HFFc6 (cell line): ENCODE results near the gene PEPD. TPM values are rescaled to one million over a fixed set of nuclear protein-coding genes. Genes with fewer than 3 reads are reported as not detected.

Experiments
- DNase-seq: peaks from one replicate; pipeline ENCODE4 v3.0.0-alpha.2; 2018
- H3K27ac Mint-ChIP-seq: 2 replicates; pipeline ENCODE4 v1.8.0; 2020; ENCODE audit warnings: mild to moderate bottlenecking, mixed read lengths
- H3K27me3 Mint-ChIP-seq: 2 replicates; pipeline ENCODE4 v1.8.0; 2021; ENCODE audit warnings: mild to moderate bottlenecking, moderate library complexity, mixed read lengths; ENCODE audit not compliant: insufficient read depth
- H3K36me3 Mint-ChIP-seq: 2 replicates; pipeline ENCODE4 v1.8.0; 2021; ENCODE audit warnings: low read depth, mixed read lengths
- H3K4me1 Mint-ChIP-seq: 2 replicates; pipeline ENCODE4 v1.8.0; 2020; ENCODE audit warnings: low read depth, mixed read lengths
- H3K4me3 Mint-ChIP-seq: 2 replicates; pipeline ENCODE4 v1.8.0; 2020; ENCODE audit warnings: mild to moderate bottlenecking, moderate library complexity, mixed read lengths
- H3K9me3 Mint-ChIP-seq: 2 replicates; pipeline ENCODE4 v1.8.0; 2020; ENCODE audit warnings: mild to moderate bottlenecking, mixed read lengths
- total RNA-seq, 6 experiments: library from RNA; stranded (reverse); fragmentation: NEBNext Ultra II Directional; extraction: Animal tissue kit (Norgen Biotek cat#: 25700); gene quantifications; 2 replicates in 1 of 6; 3 replicates in 5 of 6; pipeline ENCODE4 v1.2.3, GENCODE V29; 2021
- TF ChIP-seq, protein P1 (sequence below): fragments of 200-600 bp; sonication (generic); IDR thresholded peaks from 2 replicates; pipeline ENCODE4 v1.5.0; 2021; ENCODE audit warnings: antibody characterized with exemption, mild to moderate bottlenecking

PEPD gene
- total RNA-seq, 6 experiments from 2014 or later = 57.0 to 76.9 (median 67.6) TPM

DNA sequence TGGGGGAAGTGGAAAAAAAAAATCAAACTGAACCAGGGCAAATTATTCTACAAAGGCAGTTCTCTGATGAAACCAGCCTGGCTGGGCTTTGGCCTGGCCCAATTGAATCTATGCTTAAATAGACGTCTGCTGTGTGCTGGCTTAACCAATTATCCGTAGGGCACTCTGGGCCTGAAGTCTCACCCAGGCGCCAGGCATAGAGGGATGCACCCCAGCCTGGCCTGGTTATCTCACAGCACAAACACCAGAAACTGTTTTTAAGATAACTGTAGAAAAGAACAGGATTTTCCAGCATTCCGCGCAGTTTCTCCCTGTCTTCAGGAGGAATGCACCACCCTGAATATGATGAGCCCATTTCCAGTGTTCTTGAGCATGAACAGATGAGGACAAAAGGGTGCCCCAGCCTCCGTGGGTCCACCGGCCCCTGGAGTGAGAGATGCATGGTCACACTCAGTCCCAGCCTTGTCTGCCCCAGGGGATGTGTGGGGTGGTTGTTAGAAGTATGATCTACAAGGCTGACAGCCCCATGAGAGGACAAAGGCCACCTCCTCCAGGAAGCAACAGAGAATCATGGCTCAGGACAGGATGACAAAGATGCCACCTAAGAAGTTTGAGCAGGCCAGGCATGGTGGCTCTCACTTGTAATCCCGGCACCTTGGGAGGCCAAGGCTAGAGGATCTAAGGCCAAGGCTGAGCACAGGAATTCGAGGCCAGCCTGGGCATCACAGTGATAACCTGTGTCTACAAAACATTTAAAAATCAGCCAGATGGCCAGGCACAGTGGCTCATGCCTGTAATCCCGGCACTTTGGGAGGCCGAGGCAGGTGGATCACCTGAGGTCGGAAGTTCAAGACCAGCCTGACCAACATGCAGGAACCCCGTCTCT lies 50.2 kb downstream of the PEPD start:
- Mint-ChIP-seq H3K27ac (no peak overlapping the region), H3K4me1 (peaks cover 30% of the 10 kb centered on the region), H3K36me3 (peaks cover 6% of the 10 kb centered on the region), H3K4me3 (no peak overlapping the region), H3K9me3 (no peaks in the 10 kb centered on the region), H3K27me3 (peaks cover 1% of the 10 kb centered on the region; the same call in 1 of the 2 replicates)
- DNase-seq = no peak
- TF ChIP-seq, protein P1, sequence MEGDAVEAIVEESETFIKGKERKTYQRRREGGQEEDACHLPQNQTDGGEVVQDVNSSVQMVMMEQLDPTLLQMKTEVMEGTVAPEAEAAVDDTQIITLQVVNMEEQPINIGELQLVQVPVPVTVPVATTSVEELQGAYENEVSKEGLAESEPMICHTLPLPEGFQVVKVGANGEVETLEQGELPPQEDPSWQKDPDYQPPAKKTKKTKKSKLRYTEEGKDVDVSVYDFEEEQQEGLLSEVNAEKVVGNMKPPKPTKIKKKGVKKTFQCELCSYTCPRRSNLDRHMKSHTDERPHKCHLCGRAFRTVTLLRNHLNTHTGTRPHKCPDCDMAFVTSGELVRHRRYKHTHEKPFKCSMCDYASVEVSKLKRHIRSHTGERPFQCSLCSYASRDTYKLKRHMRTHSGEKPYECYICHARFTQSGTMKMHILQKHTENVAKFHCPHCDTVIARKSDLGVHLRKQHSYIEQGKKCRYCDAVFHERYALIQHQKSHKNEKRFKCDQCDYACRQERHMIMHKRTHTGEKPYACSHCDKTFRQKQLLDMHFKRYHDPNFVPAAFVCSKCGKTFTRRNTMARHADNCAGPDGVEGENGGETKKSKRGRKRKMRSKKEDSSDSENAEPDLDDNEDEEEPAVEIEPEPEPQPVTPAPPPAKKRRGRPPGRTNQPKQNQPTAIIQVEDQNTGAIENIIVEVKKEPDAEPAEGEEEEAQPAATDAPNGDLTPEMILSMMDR = no peak

DNA sequence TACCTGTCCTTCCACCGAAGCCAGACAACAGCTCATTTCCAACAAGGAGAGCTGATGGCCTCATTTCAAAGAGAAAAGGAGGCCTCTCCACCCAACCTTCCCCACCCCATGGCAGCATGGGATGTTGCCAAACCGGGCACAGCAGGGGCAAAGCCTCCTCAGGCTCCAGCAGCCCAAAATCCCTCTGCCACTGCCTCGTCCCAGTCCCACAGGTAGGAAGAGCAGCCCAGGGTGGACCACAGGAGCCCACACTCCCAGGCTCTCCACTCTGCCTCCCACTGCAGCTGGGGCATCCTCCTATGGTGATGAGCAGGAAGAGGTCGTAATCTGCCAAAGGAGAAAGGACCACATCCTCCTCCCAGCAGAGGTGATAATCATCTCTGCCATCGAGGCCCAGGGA lies 50.9 kb downstream of the PEPD start:
- no peak overlapping the region for H3K4me3 Mint-ChIP-seq
- H3K27me3 Mint-ChIP-seq = peaks cover 1% of the 10 kb centered on the region; the same call in 1 of the 2 replicates
- H3K4me1 Mint-ChIP-seq = peaks cover 36% of the 10 kb centered on the region
- H3K36me3 Mint-ChIP-seq = no peaks in the 10 kb centered on the region; the same call in 1 of the 2 replicates
- DNase-seq = no peak
- TF ChIP-seq, protein P1 = no peak
- no peak overlapping the region for H3K27ac Mint-ChIP-seq
- no peaks in the 10 kb centered on the region for H3K9me3 Mint-ChIP-seq

DNA sequence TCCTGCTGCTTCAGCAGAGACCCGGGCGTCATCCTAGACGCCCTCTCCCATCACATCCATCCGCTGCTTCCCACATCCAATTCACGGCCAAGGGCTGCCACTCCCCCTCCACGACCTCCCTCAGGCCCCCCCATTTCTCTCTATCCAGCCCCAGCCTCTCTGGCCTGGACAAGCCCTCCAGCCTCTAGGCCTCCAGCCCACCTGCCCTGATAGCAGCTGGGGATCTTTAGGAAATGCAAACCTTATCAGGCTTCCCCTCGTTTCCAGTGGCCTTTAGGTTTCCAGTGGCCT lies 51.6 kb downstream of the PEPD start:
- H3K9me3 Mint-ChIP-seq = no peaks in the 10 kb centered on the region
- TF ChIP-seq, protein P1 = no peak
- H3K4me1 Mint-ChIP-seq = peaks cover 38% of the 10 kb centered on the region
- H3K4me3 Mint-ChIP-seq = no peak overlapping the region
- H3K27ac Mint-ChIP-seq = no peak overlapping the region
- no peaks in the 10 kb centered on the region; the same call in 1 of the 2 replicates for H3K36me3 Mint-ChIP-seq
- DNase-seq = no peak
- H3K27me3 Mint-ChIP-seq = peaks cover 1% of the 10 kb centered on the region; the same call in 1 of the 2 replicates

DNA sequence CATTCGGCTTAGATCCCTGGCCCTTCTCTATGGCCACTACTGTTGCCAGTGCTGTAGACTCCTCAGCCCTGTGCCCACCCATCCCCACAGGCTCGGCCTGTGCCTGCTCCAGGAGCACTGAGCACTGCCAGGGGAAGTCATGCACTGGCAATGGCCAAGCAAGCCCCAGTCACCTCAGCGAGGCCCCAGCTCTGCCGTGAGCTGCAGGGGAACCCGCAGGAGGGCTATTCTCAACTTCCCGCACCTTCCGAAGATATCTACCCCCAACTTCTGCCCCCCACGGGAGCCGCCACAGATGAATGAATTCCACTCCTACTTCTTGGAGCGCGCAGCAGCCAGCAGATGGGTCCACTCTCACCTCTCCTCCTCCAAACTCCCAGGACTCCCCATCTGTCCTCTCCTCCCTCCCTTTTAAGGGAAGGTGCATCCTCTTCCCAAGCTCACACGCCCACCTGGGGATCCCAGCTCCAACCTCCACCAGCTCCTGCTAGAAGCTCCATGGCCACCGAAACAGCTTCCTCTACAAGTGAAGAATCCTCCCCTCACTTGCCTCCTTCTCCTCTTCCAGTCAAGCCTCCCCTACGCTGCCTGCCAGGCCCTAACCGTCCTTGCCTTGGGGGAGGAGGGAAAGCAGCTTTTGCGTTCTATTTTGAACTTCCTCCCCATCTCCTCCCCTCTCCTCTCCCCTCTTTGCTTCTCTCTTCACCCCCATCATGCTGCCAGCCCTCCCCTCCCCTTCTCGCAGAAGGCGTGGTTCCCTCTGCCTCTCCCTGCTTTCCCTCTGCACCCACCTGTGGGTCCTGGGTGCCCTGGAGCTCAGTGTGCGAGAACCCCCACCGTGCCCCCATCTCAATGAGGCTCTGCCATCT lies 52.2 kb downstream of the PEPD start:
- Mint-ChIP-seq H3K4me1 (peaks cover 37% of the 10 kb centered on the region), H3K4me3 (no peak overlapping the region), H3K9me3 (no peaks in the 10 kb centered on the region), H3K27me3 (peaks cover 1% of the 10 kb centered on the region; the same call in 1 of the 2 replicates), H3K36me3 (no peaks in the 10 kb centered on the region; the same call in 1 of the 2 replicates), H3K27ac (no peak overlapping the region)
- TF ChIP-seq, protein P1 = no peak
- DNase-seq = no peak

DNA sequence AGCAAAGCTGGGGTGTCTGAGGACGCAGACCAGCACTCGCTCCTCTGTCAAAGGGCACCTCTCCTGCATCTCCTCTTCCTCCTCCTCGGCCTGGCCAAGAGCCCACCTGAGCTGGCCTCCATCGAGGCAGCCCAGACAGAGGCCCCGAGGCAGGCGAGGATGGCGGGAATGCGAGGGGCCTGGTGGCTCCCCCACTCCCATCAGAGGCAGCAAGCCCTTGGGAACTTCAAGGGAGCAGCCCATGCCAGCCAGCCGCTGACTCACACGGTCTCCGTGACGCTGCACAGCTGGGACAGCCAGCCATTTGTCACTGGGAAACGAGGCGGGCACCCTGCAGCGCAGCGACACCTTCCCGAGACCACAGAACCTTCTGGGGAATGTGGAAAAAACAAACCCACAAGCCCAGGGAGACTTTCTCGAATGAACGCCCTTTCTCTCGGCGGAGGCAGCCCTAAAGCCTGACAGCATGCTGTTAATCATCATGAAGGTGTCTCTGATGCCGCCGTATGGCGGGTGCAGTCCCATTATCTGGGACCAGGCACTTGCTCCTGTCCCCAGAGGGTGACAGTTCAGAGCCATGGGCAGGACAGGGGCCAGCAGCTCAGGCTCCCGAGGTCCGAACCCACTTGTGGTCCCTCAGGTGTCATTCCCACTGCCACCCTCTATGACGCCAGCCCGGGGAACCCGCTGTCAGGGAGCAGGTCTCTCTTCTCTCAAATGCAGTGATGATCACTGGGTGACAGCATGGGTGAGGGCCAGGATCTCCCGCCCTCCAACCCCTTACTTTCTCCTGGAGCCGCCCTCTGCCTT lies 53.0 kb downstream of the PEPD start:
- TF ChIP-seq, protein P1 = no peak
- H3K27ac Mint-ChIP-seq = no peak overlapping the region
- no peak for DNase-seq
- no peaks in the 10 kb centered on the region for H3K36me3 Mint-ChIP-seq
- H3K4me3 Mint-ChIP-seq = no peak overlapping the region
- peaks cover 29% of the 10 kb centered on the region for H3K4me1 Mint-ChIP-seq
- no peaks in the 10 kb centered on the region for H3K9me3 Mint-ChIP-seq
- peaks cover 1% of the 10 kb centered on the region; the same call in 1 of the 2 replicates for H3K27me3 Mint-ChIP-seq
